NCI-H446 (cell line): ENCODE measurements around the gene DEAF1.

Source experiments
- DNase-seq, 2 experiments: peaks; one replicate each; lab custom pipeline; 2025; lab: John Stamatoyannopoulos, UW

The DEAF1 gene

DNA sequence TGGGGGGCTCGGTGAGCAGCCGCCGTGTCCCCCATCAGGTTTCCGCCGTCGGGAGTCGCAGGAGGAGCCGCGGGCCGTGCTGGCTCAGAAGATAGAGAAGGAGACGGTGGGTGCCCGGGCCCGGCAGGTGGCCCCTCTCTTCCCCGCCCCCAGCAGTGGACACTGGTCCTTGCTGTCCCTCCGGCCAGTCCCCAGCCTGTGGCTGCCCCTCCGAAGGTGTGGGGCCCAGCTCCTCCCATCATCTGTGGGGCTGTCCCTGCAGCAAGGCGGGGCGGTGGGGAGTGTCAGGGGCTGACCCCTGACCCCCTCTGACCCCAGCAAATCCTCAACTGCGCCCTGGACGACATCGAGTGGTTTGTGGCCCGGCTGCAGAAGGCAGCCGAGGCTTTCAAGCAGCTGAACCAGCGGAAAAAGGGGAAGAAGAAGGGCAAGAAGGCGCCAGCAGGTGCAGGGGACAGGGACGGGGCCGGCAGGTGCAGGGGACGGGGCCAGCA is 26.3 kb upstream of the DEAF1 start:
- no peak for DNase-seq

DNA sequence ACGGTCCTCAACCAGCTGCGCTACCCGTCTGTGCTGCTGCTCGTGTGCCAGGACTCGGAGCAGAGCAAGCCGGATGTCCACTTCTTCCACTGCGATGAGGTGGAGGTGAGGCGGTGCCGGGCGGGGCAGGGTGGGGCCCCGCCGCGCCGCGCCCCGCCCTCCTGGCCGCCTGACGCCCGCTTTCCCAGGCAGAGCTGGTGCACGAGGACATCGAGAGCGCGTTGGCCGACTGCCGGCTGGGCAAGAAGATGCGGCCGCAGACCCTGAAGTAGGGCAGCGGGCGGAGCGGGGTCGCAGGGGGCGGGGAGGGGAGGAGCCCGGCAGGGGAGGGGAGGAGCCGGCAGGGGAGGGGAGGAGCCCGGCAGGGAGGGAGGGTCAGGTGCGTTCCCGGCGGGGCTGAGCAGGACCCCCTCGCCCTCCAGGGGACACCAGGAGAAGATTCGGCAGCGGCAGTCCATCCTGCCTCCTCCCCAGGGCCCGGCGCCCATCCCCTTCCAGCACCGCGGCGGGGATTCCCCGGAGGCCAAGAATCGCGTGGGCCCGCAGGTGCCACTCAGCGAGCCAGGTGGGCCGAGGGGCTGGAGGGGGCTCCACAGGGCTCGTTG is 25.7 kb upstream of the DEAF1 start:
- DNase-seq, result no peak

- DNase-seq, result no peak
Observed at GRCh38 chr11:720017-720641, 25.1 kb upstream of the DEAF1 start.

GRCh38 chr11:719214-720016 is 24.4 kb upstream of the DEAF1 start:
- DNase-seq, result no peak

DNA sequence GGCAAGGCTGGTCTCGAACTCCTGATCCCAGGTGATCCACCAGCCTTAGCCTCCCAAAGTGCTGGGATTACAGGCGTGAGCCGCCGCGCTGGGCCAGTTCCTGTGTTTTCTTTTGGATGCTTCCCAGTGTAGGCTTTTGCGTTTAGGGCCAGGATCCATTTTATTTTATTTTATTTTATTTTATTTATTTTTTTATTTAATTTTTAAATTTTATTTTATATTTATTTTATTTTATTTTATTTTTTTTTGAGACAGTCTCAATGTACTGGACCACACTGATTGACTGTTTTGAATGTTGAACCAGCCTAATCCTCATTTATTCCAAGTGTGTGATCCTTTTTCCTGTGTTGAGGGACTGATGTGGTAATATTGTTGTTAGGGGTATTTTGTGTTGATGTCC is 19.4 kb upstream of the DEAF1 start:
- DNase-seq, result no peak

DNA sequence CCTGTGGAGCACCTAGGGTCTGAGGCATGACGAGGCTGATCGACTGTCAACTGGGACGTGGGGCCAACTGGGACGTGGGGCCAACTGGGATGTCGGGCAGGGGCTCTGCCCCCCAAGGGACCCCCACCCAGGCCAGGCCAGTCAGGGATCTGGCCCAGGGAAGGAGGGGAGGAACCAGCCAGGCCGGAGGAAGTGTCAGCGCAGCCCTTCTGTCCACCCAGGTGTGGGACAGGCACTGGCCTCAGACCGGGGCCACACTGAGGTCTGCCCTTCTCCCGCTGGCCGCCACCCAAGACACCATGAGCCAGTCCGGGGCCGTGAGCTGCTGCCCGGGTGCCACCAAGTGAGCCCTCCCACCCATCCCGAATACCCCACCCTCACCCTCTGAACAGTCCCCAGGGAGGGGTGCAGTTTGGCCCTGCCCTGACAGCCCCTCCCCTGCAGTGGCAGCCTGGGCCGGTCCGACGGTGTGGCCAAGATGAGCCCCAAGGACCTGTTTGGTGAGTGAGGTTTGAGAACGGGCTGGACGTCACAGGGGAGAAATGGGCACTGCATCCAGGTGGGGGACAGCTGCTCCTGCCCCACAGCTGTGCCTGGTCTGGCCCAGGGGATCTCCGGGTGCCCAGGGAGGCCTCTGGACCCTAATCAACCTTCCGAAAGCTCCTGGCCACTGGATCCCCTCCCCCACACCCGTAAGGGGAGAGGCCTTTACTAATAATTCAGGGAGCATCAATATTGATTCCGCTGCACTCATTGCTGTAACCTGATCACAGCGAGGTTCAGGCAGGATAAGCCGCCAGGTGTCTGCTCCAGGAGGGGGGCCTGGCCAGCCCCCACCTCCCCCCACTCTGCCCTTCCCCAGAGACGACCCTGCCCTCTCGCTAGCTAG is 14.3 kb upstream of the DEAF1 start:
- no peak for DNase-seq

DNA sequence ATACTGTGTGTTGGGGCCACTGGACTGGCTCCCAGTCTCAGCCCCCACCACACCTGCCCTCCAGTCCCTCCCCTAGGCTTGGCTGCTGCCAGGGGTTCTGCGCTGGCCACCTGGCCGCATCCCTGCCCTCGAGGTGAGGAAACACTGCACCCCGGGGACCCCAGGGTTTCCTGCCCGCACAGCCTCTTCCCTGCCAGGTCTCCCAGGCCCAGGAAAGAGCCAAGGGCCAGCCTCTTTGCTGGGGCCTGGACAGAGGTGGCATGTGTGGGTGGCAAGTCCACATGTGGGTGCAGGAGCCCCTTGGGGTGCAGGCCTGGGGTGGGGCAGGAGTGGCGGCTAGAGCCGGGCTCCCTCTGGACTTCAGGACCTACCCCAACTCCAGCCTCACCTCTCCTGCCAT is 13.5 kb upstream of the DEAF1 start:
- DNase-seq, result no peak

- no peak for DNase-seq
Observed at GRCh38 chr11:707817-708420, 12.9 kb upstream of the DEAF1 start.

DNA sequence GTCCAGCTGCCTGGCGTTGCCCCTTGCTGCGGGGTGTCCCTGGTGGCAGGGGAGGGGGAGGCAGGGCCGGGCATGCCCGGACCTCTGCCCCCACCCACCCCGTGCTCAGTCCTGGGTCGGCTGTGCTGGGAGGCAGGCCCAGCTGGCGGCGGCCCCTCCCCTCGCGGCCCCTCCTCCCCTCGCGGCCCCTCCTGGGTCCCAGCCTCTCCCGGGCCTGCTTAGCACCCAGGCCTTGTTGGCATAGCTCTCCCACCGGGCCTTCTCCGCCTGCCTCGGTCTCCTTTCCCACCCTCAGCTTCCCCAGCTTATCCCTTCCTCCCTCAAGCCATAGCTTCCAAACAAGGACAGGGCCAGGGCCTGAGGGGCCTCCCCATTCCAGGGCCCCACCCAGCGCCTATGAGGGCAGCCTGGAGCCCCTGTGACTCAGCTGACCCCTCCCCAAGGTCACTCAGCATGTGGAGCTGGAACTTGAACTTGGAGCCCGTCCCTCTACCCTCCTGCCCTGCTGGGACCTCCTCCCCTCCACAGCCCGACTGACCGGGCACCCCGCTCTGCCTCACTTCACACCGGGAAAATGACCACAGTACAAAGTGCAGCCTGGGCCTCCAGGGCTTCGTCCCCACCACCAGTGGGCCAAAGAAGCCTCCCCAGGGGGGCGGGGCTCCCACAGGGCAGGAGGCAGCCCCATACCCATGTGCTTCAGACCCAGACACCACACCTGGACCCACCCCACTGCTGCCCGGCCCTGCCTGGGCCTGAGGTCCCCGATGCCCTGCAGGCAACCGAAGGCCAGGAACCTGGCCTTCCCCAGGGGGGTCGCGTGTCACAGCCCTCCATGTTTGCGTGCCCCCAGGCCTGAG is 12.2 kb upstream of the DEAF1 start:
- DNase-seq, result no peak

- no peak for DNase-seq
Observed at GRCh38 chr11:706439-706956, 11.5 kb upstream of the DEAF1 start.

GRCh38 chr11:705646-706438 is 10.8 kb upstream of the DEAF1 start, which contains the start of gene EPS8L2:
Gene EPS8L2 (plus strand): TSS chr11:706231. CDS start chr11:709408, 3,177 bp downstream.
- DNase-seq, result no peak

- no peak for DNase-seq
Observed at GRCh38 chr11:704781-705645, 10.0 kb upstream of the DEAF1 start.

- DNase-seq, result no peak
Observed at GRCh38 chr11:704228-704674, 9.2 kb upstream of the DEAF1 start.

- no peak for DNase-seq
Observed at GRCh38 chr11:703506-703905, 8.5 kb upstream of the DEAF1 start.

- no peak for DNase-seq
Observed at GRCh38 chr11:702462-703461, 7.7 kb upstream of the DEAF1 start.

DNA sequence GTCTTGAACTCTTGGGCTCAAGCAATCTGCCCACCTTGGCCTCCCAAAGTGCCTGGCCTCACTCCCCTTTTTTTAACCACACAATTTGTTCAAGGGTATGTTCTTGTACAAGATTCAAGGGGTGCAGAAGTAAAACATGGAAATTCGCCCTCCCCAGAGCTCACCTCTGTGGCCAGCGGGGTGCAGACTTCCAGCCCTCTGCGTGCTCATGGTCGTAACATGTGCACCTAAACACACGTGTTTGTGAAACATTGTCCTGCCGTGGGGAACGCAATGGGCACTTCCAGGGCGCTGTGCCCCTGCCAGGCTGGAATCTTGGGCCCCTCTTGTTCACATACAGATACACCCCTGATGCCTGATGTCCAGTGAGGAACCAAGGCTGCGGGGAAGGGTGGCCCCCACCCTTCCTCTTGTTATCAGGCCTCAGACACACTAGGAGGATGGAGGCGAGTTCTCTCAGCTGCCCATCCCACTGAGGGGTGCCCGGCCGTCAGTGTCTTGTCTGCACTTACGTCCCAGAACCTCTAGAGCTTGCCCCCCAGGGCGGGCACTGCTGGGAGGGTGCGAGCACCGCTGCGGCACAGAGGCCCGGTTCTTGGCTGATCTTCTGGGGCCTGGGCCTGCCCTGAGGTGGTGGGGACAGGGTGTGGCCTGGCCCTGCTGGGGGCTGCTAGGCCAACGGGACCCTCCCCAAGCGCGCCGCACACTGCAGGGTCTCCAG is 6.9 kb upstream of the DEAF1 start:
- DNase-seq, result no peak

DNA sequence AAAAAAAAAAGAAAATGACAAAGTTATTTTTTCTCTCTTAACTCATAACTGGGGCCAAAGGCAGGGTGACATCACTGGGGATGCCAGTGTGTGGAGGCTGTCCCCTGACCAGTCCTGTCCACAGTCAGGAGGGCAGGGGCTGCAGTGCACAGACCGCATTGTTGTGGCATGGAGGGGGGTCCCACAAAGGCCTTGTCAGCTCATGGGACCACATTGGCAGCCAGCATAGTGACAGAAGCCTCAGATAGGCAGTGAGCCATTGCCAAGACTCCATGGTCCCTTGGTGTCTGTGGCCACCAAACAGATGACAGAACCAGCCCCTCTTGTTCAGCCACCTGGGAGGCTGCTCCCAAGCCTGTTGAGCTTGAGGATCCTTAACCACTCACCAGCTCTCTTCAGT is 4.7 kb upstream of the DEAF1 start:
- DNase-seq, result no peak
